Measurements from ENCODE around the gene SNAP25. TPM values are rescaled to one million over a fixed set of nuclear protein-coding genes. Genes with fewer than 3 reads are reported as not detected.

The SNAP25 gene
- total RNA-seq, 1 donor from 2014 or later = 5.6 TPM

DNA sequence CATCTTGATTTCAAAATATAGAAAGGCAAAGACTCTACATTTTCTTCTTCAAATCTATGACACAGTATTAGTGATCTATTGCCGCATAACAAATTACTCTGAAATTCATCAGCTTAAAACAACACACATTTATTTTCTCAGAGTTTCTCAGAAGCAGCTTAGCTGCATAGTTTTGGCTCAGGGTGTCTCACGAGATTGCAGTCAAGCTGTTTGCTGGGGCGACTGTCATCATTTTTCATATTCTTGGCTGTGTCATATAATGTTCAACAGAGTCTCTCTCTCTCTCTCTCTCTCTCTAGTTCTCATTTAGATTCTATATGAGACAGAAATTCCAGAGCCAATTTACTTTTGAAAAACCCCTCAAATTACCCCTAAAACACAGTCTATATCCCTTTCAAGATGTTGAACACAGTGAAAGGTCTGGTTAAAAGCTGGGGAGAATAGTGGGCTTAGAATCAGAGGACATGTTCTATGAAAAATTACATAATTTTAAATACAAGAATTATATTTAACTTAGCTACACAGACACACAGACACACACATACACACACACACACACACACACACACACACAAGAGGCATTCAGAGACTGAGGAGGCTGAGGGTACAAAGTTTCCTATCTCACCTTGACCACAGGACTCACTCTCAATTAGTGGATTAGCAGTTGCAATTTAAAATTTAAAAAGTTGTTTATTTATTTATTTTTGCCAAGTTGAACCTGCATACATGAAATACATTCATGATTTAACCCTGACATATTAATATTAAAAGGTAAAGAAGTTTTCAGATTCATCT, 128.7 kb downstream of the SNAP25 start:
- no peaks in the 10 kb centered on the region for H3K9me3 ChIP-seq
- TF ChIP-seq POLR2AphosphoS5 (IDR thresholded peaks at IDR 0.05; ENCODE audit: insufficient read depth in 1 of 2, low read depth in 1 of 2) (no peak), POLR2A (IDR thresholded peaks at IDR 0.05) (no peak)
- TF ChIP-seq, protein P1, sequence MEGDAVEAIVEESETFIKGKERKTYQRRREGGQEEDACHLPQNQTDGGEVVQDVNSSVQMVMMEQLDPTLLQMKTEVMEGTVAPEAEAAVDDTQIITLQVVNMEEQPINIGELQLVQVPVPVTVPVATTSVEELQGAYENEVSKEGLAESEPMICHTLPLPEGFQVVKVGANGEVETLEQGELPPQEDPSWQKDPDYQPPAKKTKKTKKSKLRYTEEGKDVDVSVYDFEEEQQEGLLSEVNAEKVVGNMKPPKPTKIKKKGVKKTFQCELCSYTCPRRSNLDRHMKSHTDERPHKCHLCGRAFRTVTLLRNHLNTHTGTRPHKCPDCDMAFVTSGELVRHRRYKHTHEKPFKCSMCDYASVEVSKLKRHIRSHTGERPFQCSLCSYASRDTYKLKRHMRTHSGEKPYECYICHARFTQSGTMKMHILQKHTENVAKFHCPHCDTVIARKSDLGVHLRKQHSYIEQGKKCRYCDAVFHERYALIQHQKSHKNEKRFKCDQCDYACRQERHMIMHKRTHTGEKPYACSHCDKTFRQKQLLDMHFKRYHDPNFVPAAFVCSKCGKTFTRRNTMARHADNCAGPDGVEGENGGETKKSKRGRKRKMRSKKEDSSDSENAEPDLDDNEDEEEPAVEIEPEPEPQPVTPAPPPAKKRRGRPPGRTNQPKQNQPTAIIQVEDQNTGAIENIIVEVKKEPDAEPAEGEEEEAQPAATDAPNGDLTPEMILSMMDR (IDR thresholded peaks at IDR 0.05) = no peak
- H3K27ac ChIP-seq = no peak overlapping the region
- DNase-seq (ENCODE audit: extremely low spot score in 2 of 2) = no peak
- no peaks in the 10 kb centered on the region for H3K36me3 ChIP-seq
- no peaks in the 10 kb centered on the region for H3K4me1 ChIP-seq
- H3K27me3 ChIP-seq = no peaks in the 10 kb centered on the region
- intact Hi-C loops (cut with DNase I) = no loop called here
- no peak overlapping the region for H3K4me3 ChIP-seq

DNA sequence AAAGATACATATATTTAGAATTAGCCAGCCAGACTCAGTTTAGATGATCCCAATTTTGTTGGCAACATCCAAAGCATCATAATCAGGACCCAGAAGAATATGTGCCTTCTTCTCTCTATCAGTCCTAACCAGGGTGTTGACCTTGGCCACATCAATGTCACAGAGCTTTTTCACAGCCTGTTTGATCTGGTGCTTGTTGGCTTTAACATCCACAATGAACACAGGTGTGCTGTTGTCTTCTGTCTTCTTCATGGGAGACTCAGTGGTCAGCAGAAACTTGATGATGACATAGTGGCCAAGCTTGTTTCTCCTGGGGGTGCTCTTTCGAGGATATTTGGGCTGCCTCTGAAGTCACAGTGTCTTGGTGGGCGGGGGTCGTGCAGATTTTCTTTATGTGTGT, 130.5 kb downstream of the SNAP25 start:
- Histone ChIP-seq H3K9me3 (no peaks in the 10 kb centered on the region), H3K4me3 (no peak overlapping the region), H3K4me1 (no peaks in the 10 kb centered on the region), H3K27ac (no peak overlapping the region), H3K36me3 (no peaks in the 10 kb centered on the region), H3K27me3 (no peaks in the 10 kb centered on the region)
- no peak for DNase-seq (ENCODE audit: extremely low spot score in 2 of 2)
- intact Hi-C loops (cut with DNase I) = no loop called here
- TF ChIP-seq, protein P1 (IDR thresholded peaks at IDR 0.05) = no peak
- no peak for TF ChIP-seq POLR2AphosphoS5 (IDR thresholded peaks at IDR 0.05; ENCODE audit: insufficient read depth in 1 of 2, low read depth in 1 of 2)
- TF ChIP-seq POLR2A (IDR thresholded peaks at IDR 0.05) = no peak

DNA sequence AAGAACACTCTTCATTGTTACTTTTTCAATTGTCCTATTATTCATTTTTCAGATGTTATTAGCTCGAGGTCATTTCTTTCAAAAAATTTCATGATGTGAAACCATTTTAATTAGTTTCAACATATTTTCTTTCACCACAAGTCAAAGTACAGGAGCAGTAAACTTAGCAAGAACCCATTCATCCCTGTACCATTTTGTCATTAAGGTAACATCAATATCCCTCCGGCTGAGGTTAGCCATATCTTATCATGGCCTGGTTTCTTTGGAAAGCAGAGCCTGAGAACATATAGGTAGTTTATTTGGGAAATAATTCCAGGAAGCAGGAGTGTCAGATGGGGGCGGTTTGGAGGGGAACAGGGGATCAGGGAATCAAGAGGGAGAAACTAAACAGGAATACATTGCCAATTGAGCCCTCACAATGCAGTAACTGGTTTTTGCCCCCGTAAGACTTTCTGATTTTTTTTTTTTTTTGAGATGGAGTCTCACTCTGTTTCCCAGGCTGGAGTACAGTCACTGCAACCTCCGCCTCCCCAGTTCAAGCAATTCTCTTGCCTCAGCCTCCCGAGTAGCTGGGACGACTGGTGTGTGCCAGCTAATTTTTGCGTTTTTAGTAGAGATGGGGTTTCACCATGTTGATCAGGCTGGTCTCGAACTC, 131.7 kb downstream of the SNAP25 start:
- no peak for DNase-seq (ENCODE audit: extremely low spot score in 2 of 2)
- Histone ChIP-seq H3K36me3 (no peaks in the 10 kb centered on the region), H3K4me1 (no peaks in the 10 kb centered on the region), H3K27ac (no peak overlapping the region), H3K27me3 (no peaks in the 10 kb centered on the region), H3K9me3 (no peaks in the 10 kb centered on the region), H3K4me3 (no peak overlapping the region)
- TF ChIP-seq, protein P1 (IDR thresholded peaks at IDR 0.05) = no peak
- TF ChIP-seq POLR2AphosphoS5 (IDR thresholded peaks at IDR 0.05; ENCODE audit: insufficient read depth in 1 of 2, low read depth in 1 of 2) = no peak
- TF ChIP-seq POLR2A (IDR thresholded peaks at IDR 0.05) = no peak
- intact Hi-C loops (cut with DNase I) = no loop called here

DNA sequence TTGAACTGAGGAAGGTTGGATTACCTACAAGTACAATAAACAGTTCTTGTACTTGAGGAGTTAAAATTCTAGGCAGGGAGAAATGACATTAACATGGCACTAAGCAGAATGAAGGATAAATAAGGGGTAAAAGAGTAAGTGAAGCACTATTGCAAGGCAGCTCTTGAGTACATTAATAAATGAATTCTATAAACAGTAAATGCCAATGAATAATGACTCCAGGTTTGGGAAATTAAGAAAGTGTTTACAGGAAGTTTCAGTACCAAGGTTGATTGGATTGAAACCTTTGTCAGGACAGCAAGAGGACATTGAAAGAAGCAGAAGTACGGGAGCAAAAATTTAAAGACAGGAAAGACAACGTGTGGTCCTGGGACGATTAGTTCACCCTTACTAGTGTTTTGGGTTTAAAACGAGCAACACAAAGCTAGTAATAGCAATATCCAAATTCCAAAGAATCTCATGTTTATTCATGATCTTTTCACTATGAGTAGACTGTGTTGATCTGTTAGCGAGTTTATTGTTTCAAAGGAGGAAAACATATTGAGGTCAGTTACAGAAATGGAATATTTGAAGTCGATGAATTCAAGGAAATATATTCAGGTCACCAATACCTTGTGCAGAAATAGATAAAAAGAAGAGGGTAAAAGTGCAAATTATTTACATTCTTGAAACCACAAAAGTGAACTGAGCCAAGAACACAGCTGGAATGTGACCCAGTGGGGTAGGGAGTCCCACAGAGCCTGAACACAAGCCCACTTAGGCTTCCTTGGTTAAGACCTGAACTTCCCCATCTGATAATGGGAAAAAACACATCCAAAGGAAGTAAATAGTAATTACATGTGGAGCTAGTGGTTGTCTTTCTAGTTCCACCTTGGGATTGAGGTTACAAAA, 134.5 kb downstream of the SNAP25 start:
- intact Hi-C loops (cut with DNase I) = no loop called here
- Histone ChIP-seq H3K4me3 (no peak overlapping the region), H3K9me3 (no peaks in the 10 kb centered on the region), H3K36me3 (no peaks in the 10 kb centered on the region), H3K27ac (no peak overlapping the region), H3K4me1 (no peaks in the 10 kb centered on the region), H3K27me3 (no peaks in the 10 kb centered on the region)
- TF ChIP-seq POLR2AphosphoS5 (IDR thresholded peaks at IDR 0.05; ENCODE audit: insufficient read depth in 1 of 2, low read depth in 1 of 2) = no peak
- TF ChIP-seq POLR2A (IDR thresholded peaks at IDR 0.05) = no peak
- TF ChIP-seq, protein P1 (IDR thresholded peaks at IDR 0.05) = no peak
- DNase-seq (ENCODE audit: extremely low spot score in 2 of 2) = no peak

Measured in vagina (tissue), 2 donors.